T-helper 2 cell treated with Interferon-gamma antibody and Interleukin-4, amounts not matched to agents 100 ng/mL and 5 ng/mL, for 36 hours (primary cell): ENCODE data around the gene XRCC5. TPM values are rescaled to one million over a fixed set of nuclear protein-coding genes. Genes with fewer than 3 reads are reported as not detected.

Experiments
- intact Hi-C: fragments of 100-400 bp; cut with micrococcal nuclease; formaldehyde crosslinking; loops from one replicate; pipeline ENCODE4 v1.15.1; 2023
- total RNA-seq: library from RNA; stranded (reverse); gene quantifications from 2 replicates; pipeline ENCODE4 v1.2.3, GENCODE V29; 2022

The XRCC5 gene
- total RNA-seq, 1 donor from 2014 or later = 438 TPM

DNA sequence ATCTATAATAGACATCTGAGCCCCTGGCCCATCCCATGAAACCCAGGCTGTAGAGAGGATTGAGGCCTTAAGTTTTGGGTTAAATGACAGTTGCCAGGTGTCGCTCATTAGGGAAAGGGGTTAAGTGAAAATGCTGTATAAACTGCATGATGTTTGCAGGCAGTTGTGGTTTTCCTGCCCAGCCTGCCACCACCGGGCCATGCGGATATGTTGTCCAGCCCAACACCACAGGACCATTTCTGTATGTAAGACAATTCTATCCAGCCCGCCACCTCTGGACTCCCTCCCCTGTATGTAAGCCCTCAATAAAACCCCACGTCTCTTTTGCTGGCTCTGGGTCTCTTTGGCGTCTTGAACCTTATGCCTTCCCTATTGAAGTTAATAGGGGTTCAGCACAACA is 110.7 kb downstream of the XRCC5 start:
- intact Hi-C loops = loop anchor here (5.0 kb wide), 1 partner anchor 192 kb away; the partner anchor contains the start of gene SMARCAL1

DNA sequence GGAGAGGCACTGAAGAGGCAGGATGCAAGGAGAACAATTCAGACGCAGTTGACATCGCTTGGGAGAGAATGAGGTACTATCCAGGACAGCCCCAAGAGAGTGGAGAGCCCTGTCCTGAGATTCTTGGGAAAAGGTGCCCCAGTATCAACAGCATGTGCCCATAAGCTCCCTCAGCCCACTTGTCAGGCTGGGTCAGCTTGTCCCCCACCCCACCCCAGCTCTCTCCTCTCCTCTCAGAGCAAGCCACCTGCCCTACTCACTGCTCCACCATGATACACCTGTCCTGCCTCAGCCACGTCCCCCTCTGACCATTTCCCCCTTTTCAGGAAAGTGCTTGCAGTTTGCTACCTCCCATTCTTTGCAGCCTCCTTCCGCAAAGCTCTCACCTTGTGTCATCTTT is 111.8 kb downstream of the XRCC5 start:
- intact Hi-C loops = loop anchor here (5.0 kb wide), 1 partner anchor 191 kb away; the partner anchor contains the start of gene SMARCAL1

DNA sequence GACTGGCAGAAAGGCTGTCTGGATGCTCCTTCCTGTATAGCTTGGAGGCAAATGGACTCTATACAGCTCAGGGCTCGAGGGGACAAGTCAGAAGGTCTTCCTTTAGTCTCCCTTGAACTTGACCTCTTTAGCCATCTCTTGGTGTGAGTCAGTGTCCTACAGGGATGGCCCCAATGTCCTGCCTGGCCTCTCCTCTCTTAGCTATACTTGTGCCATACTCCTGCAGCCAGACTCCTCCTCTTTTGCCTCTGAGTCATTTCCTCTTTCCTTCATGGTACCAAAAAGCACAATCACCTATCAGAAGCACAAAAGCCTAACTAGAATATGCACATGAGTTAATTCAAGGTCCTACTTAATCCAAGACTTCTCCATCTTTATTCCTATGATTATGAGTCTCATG is 112.7 kb downstream of the XRCC5 start:
- intact Hi-C loops = loop anchor here (5.0 kb wide), 1 partner anchor 190 kb away; the partner anchor contains the start of gene SMARCAL1

DNA sequence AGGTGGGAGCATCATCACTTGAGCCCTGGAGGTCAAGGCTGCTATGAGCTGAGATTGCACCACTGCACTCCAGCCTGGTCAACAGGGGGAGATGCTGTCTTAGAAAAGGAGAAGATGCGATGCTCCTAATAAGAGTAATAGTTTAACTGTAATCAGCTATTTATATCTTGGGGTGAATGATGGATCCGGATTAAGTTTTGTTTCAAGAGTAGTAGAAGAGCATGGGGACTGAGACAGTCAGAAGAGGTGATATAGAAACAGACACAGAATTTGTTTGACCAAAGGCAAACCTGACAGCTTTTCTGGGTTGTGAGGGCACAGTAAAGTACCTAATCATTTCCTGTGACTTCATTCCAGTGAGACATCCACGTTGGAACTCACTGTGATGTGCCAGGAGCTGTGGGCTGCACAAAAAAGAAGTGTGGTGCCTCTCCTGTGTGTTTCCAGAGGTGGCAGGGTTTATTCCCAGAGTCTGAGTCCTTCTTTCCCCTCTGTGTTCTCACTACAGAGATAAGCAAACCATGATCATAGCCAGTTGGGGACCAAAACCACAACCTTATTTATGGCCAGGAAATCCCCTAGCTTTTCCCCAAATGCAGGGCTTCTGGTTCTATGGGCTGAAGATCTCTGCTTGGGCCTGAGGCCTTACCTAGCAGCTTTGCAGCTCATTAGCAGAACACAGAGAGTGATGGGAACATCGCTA is 113.7 kb downstream of the XRCC5 start:
- intact Hi-C loops = loop anchor here (5.0 kb wide), 1 partner anchor 190 kb away; the partner anchor contains the start of gene SMARCAL1

DNA sequence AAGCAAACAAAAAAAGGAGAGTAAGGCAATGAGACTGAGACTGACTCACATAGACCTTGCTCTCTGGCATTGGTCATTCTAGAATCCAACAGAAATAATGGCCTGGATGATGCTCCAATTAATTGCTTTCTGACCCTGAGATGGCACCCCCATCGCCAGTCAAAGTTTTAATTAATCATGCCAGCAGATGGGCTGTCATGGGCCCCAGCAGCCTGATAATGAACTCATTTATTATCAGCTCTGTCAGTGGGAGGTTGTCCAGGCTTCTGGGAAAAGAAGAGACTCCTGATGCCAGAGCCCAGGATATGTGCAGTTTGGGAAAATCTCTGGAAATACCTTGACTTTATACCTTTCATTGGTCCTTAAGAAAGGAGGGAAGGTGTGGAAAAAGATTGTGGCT is 115.2 kb downstream of the XRCC5 start:
- intact Hi-C loops = loop anchor here (5.0 kb wide), 1 partner anchor 188 kb away; the partner anchor contains the start of gene SMARCAL1

DNA sequence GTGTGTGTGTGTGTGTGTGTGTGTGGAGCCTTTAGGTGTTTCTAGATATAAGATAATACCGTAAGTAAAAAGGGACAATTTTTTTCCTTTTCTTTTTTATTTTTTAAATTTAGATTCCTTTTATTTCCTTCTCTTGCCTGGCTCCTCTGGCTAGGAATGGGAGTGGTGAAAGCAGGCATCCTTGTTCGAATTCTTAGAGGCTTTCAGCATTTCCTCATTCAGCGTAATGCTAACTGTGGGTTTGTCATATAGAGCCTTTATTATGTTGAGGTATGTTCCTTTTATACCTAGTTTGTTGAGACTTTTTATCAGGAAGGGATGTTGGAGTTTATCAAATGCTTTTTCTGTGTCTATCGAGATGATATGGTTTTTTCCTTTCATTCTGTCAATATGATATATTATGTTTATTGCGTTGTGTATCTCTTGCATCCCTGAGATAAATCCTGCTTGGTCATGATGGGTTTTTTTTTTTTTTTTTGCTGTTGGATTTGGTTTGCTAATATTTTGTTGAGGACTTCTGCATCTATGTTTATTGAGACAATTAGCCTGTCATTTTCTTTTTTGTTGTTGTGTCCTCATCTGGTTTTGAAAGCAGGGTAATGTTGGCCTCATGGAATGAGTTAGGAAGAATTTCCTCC is 120.2 kb downstream of the XRCC5 start:
- intact Hi-C loops = no loop called here

DNA sequence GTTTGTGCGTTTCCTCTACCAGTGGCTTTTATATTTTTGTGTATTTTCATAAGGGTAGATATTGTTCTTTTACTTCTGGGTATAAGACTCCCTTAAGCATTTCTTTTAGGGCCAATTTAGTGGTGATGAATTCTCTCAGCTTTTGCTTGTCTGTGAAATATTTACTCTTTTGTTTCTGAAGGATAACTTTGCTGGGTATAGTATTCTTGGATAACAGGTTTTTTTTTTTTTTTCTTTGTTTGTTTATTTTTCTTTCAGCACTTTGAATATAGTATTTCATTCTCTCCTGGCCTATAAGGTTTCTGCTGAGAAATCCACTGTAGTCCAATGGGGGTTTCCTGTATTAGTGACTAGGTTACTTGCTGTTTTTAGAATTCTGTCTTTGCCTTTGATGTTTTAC is 122.7 kb downstream of the XRCC5 start:
- intact Hi-C loops = no loop called here

DNA sequence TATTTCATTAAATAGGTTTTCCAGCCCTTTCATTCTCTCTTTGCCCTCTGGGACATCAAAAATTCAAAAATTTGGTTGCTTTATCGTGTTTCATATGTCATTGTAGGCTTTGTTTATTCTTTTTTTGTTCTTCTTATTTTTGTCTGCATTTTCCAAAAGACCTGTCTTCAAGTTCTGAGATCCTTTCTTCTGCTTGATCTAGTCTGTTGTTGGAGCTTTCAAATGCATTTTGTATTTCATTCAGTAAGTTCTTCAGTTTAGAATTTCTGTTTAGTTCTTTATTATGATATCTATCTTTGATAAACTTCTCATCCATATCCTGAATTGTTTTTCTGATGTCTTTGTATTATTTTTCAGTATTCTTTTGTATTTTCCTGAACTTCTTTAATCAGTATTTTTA is 123.6 kb downstream of the XRCC5 start:
- intact Hi-C loops = no loop called here

DNA sequence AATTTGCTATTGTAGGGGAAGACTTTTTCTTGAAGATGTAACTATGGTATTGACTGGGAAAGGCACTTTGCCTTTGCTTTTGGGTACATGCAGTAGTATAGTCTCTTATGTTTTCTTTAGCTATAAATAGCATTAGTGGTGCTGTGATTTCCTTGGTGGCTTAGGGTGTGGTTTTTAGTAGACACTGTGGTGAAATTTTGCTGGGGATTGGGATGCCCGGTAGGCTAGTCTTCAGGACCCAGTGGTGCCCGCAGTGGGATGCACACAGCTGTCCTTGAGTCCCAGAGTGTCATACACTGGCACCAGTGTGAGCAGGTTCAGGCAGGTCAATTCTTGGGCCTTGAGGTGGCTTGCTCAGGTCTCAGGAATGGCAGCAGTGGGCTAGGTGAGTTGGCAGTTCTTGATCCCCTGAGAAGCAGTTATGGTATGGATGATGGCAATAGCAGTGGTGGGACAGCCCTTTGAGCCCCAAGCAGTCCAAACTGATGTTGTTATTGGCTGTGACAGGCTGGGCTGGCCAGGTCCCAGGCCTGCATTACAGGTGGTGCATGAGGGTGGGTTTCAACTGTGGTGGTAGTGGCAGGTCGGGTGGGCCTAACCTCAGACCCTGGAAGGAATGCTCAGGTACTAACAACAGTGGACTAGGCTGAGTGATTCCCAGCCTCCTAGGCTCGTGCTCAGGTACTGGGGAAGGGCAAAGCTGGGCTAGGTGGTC is 124.3 kb downstream of the XRCC5 start:
- intact Hi-C loops = no loop called here

DNA sequence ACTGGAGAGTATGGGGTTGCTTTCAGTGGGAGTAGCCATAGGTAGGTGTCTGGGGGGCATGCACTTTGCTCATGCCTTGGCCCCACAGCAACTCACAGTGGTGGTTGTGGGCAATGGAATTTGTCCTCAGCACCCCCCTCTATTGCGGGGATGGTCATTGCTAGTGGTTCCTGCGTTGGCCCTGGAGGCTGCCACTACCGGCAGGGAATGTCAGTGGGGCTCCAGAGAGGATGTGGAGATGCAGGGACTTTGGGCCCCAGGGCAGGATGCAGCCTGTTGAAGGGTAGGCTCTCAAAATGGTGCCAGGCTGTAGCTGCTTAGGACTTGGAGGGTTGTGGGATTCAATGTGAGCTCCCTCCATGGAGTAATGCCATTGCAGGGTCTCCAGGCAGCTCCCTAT is 125.0 kb downstream of the XRCC5 start:
- intact Hi-C loops = no loop called here

DNA sequence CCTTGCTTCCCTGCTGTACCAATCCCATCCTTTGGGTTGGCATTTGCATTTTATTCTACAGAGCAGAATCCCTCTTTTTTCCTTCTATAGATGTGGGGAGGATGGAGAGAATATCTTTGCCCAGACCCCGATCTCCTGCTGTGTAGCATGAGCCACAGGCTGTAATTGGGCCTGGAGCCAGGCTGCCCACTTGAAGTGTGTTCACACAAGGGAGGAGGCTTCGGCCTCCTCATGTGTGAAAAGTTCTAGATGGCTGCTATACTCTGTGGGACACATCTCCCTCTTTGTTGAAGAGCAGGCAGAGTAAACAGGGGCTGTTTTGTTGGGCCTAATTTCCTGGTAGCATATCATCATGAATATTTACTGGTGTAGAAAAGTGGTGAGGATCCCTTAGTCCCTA is 126.3 kb downstream of the XRCC5 start:
- intact Hi-C loops = no loop called here

DNA sequence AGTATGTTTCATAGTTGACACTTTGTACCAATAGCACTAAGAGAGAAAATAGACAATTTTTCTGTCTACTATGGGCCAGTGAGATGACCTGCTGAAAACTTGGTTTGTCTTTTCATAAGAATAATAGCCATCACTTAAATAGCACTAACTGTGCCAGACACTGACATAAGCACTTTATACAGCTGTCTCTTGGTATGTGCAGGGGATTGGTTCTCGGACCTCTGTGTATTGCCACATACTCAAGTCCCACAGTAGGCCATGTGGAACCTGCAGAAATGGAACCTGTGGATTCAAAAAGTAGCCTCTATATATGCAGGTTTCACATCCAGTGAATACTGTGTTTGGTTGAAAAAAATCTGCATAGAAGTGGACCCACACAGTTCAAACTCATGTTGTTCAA is 126.7 kb downstream of the XRCC5 start:
- intact Hi-C loops = no loop called here

DNA sequence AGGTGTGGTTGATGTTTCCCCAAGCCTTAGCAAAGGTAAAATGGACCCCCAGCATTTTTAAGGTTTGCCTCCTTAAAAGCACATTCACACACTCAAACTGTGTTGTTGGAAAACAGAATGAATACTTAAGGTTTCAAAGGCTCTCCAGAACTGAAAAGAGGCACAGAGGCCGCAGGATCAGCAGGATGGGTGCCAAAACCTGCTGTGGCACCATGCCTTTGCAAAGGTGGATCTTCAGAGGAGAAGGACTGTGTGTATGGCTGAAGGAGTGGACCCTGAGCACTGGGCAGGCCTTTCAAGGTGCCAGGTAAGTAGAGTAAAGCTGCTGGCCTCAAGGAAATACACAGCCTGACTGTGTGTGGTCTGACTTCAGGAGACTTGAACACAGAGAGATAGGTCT is 127.3 kb downstream of the XRCC5 start:
- intact Hi-C loops = no loop called here

DNA sequence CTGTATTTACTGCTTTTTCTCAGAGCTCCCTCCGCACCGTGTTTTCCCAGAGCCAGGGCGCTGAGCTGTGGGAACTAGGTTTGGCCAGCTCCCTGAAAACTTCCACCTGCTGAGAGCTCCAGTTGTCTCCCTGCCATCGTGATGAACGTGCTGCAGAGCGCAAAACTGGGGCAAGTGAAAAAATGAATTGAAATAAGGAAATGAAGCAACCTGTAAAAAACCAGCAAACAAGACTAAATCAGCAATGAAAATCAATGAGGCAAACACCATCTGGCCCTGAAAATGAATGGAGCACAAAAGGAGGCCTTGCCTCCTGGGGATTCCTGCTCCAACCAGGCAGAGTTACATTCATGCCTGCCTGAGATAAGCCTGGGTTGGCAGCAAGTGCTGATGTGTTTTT is 133.2 kb downstream of the XRCC5 start:
- intact Hi-C loops = no loop called here

DNA sequence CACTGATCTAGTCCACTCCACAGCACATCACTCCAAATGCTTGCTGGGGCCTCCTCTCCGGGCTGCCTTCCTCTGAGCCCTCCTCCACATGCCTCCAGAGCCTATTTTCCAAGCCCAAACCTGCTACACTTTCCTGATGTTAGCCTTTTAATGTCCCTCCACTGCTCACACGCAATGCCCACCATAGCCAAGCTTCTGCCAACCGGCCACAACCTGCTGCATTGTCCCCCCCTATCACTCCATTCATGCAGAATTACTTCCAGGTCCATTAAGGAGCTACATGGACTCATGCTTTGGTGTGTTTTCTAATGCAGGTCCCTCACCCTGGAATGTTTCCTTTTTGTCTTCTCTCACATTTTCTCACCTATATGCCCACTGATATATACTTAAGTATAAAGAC is 133.9 kb downstream of the XRCC5 start:
- intact Hi-C loops = no loop called here

DNA sequence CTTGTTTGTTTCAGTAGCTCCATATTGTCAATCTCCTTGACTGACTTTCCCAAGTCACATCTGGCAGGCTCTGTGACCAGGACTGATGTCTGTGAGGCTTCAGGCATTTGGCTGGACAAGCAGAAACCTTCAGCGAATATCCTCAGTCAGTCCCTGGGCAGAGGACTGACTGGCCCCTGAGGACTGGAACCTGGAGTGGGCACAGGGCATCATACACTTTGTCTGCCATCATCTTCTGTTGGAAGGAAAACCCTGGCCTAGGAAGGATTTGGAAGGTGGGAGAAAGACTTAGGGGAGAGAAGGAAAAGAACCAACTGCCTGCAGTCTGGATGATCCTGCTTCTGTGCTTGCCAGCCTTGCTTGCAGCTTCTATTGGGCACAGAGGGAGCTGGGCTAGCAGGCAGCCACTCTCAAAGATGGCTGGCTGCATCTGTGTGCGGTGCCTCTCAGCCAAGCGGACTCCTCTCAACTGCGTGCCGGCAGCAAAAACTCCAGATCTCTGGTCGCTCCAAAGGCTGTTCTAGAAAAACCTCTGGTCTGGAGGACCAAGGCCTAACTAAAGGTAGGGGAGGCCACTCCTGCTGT is 136.3 kb downstream of the XRCC5 start:
- intact Hi-C loops = no loop called here

DNA sequence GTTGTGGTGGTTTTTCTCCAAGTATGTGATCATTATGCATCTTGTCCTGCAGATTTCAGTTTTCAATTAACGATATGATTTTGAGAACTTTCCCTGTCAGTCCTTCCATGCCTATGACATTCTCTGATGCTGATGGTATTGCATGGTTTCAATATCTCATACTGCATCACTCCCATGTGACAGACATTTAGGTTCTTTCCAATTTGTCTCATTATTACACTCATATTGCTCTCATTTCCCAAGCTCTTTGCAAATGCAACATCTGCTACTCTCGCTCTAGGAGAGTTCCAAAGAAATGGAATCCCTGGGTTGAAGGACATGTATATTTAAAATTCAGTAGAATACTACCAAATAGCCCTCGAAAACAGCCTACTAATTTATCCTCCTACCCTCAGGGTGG is 137.6 kb downstream of the XRCC5 start:
- intact Hi-C loops = no loop called here

Other genes starting within 250 kb of the XRCC5 start
- 7.1 and 9.0 TPM in 2 replicates for gene MREG, start 95.8 kb upstream of the XRCC5 start, total RNA-seq
- 24.5 and 25.4 TPM in 2 replicates for gene PECR, start 27.5 kb upstream of the XRCC5 start, total RNA-seq
- 2.3 and 2.7 TPM in 2 replicates for gene TMEM169, start 27.4 kb upstream of the XRCC5 start, total RNA-seq